Measurements from ENCODE around the gene HYAL4.

DNA sequence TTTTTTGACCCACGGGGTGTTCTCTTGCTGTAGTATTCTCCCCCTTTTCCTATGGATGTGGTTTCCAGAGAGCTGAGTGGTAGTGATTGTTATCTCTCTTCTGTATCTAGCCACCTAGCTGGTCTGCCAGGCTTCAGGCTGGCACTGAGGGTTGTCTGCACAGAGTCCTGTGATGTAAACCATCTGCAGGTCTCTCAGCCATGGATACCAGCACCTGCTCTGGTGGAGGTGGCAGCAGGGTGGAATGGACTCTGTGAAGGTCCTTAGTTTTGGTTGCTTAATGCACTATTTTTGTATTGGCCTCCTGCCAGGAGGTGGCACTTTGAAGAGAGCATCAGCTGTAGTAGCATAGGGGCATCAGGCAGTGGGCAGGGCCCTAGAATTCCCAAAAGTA, 851 bp downstream of the HYAL4 start:
- TF ChIP-seq CTCF (IDR thresholded peaks at IDR 0.05; ENCODE audit: poor library complexity): no peak
- TF ChIP-seq EZH2 (IDR thresholded peaks at IDR 0.05; ENCODE audit: borderline replicate concordance): no peak
- TF ChIP-seq EZH2phosphoT487 (IDR thresholded peaks at IDR 0.05; ENCODE audit: low read depth, severe bottlenecking, unreplicated experiment): no peak

All from hepatocyte (in vitro differentiated cells).